HG02798 (cell line): ENCODE measurements around the gene ERGIC2.
A peak's percentile ranks its signal among the peaks of the same experiment; 100 is the strongest.
"Not testable (repeated sequence)": the region's sequence is repeated elsewhere in the genome, so short reads cannot be mapped to it uniquely, and the experiment has no call there.

Source experiments
- ATAC-seq: cut with Tn5 transposase; IDR thresholded peaks from one replicate; pipeline ENCODE4 v1.9.1; 2021; ENCODE audit warnings: mild to moderate bottlenecking; ENCODE audit not compliant: unreplicated experiment, poor library complexity

ERGIC2 gene

GRCh38 chr12:29380536-29381523 is at the start of gene ERGIC2:
Gene ERGIC2 (minus strand): TSS chr12:29381172. CDS start chr12:29371633, 9,539 bp downstream.
- peak; percentile 98 for ATAC-seq

GRCh38 chr12:29430716-29431044 is 49.7 kb upstream of the ERGIC2 start:
- ATAC-seq = no peak

- no peak for ATAC-seq
Measured at GRCh38 chr12:29429999-29430715, 49.2 kb upstream of the ERGIC2 start.

- peak; percentile 36 for ATAC-seq
Measured at GRCh38 chr12:29428633-29429032, 47.7 kb upstream of the ERGIC2 start.

- ATAC-seq = peak; percentile 99
Measured at GRCh38 chr12:29427964-29428363, 47.0 kb upstream of the ERGIC2 start.

GRCh38 chr12:29426498-29426897 is 45.5 kb upstream of the ERGIC2 start:
- no peak for ATAC-seq

GRCh38 chr12:29425722-29426121 is 44.8 kb upstream of the ERGIC2 start:
- no peak for ATAC-seq

- no peak for ATAC-seq
Measured at GRCh38 chr12:29416748-29417147, 35.8 kb upstream of the ERGIC2 start.

GRCh38 chr12:29415111-29415510 is 34.1 kb upstream of the ERGIC2 start:
- ATAC-seq = no peak

- ATAC-seq = no peak
Measured at GRCh38 chr12:29414368-29414767, 33.4 kb upstream of the ERGIC2 start.

GRCh38 chr12:29405561-29405960 is 24.6 kb upstream of the ERGIC2 start:
- no peak for ATAC-seq

- ATAC-seq = no peak
Measured at GRCh38 chr12:29403991-29404390, 23.0 kb upstream of the ERGIC2 start.

GRCh38 chr12:29402437-29402836 is 21.5 kb upstream of the ERGIC2 start:
- ATAC-seq = no peak

GRCh38 chr12:29398495-29398894 is 17.5 kb upstream of the ERGIC2 start:
- ATAC-seq = peak; percentile 67

- no peak for ATAC-seq
Measured at GRCh38 chr12:29396774-29397173, 15.8 kb upstream of the ERGIC2 start.

GRCh38 chr12:29395356-29395755 is 14.4 kb upstream of the ERGIC2 start:
- no peak for ATAC-seq

GRCh38 chr12:29390419-29390818 is 9.4 kb upstream of the ERGIC2 start:
- not testable (repeated sequence) for ATAC-seq

GRCh38 chr12:29389295-29389919 is 8.4 kb upstream of the ERGIC2 start:
- ATAC-seq = no peak

GRCh38 chr12:29386084-29386680 is 5.2 kb upstream of the ERGIC2 start:
- ATAC-seq = not testable (repeated sequence)

GRCh38 chr12:29385194-29385593 is 4.2 kb upstream of the ERGIC2 start:
- ATAC-seq = not testable (repeated sequence)
